ENCODE results near the gene HOXB1.

HOXB1 gene

DNA sequence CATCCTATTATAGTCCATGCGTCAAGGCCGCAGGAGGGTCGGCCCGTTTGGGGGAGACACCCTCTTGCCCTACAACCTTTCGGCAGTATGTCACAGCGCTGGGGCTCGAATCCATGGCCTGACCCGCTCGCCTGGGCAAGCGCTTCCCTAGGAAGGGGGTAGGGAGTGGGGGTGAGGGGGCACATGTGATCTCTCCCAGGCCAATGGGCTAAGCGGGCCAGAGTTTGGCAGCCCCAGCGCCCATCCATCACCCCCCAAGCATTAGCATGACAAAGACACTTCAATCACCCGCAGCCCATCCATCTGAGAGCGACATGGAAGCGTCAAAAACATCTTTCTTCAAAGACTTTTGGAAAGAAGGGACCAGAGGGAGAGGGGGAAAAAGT, at the start of gene HOXB1:
HOXB1 (minus strand) TSS at position 125 of the 386 bp plus-strand sequence; CDS start at position 18, 107 bp downstream.
- no peak for DNase-seq (ENCODE audit: low read depth)

DNA sequence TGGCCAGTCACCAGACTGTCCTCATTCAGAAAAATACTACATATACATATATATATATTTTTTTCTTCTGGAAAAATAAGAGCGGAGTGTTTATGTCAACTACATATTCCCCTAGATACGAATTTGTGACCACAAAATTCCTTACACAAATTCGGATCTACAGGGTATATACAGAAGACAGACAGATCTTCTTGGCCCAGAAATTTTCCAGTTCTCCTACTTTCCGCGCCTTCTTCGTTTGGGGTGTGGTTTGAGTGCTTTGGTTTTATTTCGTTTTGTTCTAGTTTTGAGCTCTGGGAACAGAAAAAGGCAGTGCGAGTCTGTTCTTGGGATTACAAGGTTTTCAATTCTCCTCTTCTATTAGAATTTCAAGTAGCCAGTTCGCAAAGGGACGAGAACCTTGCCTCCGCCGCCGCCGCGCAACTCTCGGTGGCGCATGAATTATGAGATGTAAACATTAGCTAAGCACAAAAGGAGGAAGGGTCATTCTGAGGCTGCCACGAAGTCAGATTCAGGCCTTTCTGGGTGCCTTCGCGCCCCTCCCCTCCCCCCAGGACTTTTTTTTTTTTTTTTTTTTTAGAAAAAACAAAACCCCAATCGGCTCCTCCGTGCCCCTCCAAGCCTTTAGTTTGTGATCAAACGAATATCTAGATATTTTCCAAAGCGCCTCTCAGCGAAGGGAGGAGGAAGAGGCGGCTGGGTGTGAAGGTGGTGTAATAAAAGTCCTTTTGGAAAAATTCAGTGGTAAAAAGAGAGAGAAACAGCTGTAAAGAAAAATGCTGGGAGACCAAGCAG, 49.1 kb upstream of the HOXB1 start:
- DNase-seq (ENCODE audit: low read depth): no peak

DNA sequence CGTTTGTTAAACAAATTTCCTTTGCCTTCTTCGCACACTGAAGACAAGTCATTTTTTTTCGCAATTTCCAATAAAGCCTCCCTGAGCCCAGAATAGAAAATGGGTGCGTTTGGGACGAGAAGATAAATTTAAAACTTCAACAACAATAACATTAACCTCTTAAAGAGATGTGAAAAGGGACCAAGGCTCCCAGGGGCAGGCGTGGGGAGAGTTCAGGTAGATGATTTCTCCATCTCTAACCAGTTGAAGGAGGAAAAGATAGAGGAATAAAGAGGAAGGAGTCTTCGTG, 48.6 kb upstream of the HOXB1 start:
- no peak for DNase-seq (ENCODE audit: low read depth)

DNA sequence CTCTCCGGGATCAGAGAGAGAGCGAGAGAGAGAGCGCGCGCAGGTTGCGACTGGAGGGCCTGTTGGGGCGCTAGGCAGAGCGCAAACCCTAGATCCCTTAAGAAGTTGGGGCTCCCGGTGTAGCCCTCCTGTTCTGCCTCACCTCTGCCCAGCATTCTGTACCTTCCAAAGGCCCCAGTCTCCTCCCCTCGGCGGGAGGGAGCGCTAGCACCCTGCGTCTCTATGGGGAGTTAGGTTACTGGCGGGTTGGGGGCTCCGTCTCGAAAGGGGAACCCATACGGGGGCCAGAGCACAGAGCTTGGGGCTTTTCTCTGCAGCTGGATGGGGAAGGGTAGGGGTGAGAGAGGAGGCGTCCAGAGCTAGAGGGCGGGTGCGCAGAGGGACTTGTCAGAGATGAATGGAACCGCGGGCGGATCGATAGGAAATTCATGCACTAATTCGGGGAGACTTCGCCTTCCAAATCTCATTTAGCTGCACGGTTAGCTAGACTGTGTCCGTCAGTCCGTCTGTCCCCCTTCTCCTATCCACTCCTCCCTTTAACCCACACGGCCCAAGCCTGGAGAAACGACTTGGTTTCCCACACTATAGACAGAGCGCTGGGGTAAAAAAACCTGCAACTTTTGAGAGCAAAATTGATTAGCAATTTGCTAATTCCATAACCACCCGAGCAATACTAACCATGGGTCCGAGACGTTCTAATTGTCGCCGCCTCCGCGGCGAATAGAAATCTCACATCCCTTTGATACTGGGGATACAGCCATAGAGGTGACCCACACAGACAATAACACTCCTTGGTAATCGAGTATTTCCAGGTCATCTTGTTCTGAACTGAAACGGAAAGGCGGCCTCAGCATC, 48.0 kb upstream of the HOXB1 start:
- DNase-seq (ENCODE audit: low read depth): no peak

DNA sequence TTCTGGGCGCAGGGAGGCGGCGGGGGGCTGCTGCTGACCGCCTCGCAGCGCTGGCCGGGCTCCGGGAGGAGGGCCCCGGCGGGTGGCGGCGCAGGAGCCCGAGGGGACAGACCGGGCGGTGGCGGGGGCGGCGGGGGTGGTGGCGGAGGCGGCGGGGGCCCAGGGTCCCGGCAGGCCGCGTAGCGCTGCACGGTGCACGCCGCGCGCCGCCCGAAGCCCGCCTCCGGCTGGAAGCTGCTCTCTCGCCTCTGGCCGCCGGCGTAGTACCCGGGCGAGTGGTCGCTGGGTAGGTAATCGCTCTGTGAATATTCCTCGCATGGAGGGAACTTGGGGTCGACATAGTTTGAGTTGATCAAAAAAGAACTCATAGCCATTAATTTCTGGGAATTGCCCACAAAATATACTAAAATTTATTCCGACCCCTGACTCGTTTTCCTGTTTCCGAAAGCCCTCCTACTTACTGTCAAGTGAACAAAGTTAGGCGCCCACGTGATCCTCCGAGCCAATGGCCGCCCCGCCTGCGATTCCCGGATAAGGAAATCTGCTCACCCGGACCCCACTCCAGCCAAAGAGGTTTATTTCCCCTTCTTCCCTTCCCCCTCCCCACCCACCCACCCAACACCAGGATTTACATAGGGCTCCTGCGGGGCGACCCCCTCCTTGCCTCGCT, 47.3 kb upstream of the HOXB1 start, which contains the start of gene HOXB4:
HOXB4 (minus strand) TSS at position 405 of the 670 bp plus-strand sequence; CDS start at position 374, 31 bp downstream.
- no peak for DNase-seq (ENCODE audit: low read depth)

DNA sequence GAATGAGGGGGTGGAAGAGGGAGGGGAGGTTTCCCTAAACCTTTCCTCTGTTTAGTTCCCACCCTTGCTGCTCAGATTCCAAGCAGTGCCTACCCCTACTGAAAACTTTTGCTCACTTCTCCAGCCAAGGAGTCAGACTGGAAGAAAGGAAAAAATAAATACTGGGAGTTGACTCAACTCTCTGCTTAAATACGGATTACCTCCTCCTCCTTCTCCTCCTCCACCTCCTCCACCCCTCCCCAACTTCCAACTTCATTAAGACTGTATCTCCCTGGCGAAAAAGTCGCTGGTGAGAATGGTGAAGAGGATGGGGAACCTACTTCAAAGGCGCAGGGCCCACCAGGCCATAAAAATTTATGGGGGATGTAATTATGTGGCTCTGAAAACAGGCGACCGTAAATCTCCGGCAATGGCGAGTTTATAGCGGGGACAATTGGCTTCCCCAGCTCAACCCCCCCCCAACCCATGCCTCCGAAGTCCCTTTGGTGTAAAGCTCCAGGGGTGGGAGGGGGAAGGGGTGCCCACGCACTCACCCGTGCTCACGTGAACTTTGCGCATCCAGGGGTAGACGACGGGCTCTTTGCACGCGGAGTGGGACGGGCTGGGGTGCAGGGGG, 46.6 kb upstream of the HOXB1 start:
- DNase-seq (ENCODE audit: low read depth): no peak

DNA sequence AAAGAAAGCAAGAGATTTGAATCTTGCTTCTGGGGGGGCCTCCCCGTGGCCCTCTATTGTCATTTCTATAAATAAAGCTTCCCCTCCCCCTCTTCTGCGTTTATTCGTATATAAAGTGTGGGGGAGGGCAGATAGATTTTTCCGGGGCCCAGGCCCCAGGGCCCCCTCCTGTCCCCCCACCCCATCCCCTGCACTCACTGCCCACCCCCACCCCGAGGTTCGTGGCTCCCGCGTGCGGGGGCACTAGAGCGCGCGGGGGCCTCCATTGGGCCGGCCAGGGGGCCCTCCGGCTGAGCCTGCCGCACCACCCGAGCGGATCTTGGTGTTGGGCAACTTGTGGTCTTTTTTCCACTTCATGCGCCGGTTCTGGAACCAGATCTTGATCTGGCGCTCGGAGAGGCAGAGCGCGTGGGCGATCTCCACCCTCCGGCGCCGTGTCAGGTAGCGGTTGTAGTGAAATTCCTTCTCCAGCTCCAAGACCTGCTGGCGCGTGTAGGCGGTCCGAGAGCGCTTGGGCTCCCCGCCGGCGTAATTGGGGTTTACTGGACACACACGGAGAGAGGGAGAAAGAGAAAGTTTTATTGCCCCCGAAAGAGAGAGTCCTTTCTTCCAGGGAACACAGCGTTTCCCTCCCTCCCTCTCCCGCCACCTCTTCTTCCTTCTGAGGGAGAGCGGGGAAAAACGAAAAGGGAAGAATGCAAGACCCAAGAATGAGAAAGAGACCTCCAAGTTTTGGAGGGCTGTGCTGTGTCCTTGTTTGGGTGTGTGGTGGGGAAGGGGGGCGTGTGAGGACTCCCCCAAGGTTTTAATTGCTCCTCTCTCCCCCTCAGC, 45.9 kb upstream of the HOXB1 start:
- no peak for DNase-seq (ENCODE audit: low read depth)

DNA sequence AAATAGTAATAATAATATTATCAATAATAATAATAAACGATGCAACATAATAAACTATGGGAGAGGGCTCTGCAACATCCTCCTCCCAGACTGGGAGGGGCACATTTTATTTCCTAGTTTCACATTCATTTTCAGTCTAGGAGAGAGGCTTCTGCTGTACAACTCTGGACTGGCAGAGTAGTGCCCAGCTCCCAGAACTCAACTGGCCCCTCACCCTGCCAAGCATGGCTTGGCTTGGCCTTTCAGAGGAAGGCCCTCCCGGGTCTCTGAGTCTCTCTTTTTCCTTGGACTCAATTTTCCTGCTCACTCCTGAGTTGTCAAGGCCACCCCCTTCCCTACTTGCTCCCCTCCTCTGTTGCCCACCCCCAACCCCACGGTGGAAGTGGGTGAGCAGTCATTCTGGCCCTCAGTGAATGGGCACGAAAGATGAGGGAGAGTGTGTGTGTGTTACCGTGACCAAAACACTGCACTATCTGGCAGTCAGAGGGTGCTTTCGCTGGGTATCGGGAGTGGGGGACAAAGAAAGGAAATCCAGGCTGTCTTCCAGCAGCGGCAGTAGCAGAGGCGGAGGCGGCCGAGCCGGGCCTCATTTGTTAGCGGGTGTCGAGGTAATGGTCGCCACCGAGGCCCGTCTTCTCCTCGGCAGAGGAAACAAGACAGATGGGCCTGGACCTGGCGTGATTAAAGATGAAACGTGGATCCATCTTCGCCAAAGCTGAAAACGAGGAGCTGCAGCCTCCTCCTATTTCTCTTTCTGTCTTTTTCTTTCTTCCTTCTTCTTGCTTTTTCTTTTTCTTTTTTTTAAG, 45.1 kb upstream of the HOXB1 start:
- no peak for DNase-seq (ENCODE audit: low read depth)

DNA sequence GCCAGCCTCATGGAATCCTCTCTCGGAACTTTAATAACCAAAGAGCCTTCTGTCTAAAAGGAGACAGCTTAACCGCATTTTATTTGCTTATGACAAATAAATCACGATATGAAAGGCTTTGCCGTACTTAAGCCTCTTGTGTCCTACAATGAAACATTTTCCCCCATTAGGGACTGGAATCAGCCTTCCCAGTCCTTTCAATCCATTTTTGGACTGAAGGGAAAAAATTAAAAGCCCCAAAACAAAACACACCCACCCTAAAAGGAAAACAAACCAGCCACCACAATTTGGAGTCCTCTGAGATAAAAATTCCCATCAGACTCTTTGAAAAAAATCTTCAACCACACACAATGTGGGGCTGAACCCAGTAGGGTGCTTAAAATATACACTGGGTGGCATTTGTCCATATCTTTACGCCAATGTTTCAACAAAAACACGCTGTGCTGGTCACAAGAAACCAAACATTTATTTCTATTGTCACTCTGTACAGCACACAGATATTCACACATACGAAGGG, 44.3 kb upstream of the HOXB1 start:
- no peak for DNase-seq (ENCODE audit: low read depth)

DNA sequence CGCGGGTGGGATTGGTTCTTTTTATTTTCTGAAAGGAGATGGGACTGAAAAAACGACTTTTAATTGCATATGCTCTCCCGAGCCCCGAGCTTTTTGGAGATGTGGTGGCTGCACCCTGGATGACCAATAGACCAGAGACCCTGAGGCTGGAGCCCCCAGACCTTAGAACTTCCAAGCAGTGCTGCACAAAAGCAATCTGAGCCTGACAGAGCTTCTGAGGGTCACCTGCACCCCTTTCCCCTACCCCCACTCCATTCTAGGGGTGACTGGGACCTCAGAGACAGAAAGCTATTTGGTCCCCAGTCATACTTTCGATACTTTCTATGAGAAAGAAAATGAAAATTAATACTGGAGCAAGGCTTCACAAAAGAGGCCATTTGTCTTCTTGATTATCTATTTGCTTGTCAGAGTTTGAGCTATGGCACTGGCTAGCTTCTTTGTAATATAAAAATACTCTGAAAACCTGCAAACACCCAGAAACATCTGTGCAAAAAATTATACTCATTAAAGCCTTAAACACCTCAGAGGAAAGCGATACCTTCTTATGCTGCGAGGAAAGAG, 43.8 kb upstream of the HOXB1 start:
- no peak for DNase-seq (ENCODE audit: low read depth)

DNA sequence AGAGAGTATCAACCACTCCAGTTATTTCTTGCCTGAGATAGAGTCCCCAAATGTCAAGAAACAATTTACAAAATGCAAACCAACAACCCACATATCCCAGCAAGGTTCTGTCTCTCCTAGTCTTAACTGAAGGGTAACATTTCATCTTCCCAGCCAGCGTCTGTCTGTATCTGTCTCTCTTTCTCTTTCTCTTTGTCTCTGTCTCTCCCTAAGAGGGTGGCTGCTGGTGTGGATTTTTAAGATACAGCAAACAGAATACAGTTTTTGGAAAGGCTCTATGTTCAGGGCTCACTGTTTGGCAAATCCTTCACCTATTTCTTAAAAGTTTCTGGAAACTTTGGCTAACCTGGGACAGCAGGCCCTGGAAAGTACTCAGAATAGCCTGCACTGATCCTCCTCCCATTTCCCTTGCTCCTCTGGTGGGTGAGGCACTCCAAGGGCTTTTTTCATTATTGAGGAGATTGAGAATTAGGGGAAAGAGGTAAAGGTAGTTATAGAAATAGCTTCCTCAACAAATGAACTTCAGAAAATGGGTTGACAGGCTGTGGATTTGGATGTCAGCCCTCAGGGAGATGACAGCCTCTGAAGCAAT, 41.1 kb upstream of the HOXB1 start:
- DNase-seq (ENCODE audit: low read depth): no peak

DNA sequence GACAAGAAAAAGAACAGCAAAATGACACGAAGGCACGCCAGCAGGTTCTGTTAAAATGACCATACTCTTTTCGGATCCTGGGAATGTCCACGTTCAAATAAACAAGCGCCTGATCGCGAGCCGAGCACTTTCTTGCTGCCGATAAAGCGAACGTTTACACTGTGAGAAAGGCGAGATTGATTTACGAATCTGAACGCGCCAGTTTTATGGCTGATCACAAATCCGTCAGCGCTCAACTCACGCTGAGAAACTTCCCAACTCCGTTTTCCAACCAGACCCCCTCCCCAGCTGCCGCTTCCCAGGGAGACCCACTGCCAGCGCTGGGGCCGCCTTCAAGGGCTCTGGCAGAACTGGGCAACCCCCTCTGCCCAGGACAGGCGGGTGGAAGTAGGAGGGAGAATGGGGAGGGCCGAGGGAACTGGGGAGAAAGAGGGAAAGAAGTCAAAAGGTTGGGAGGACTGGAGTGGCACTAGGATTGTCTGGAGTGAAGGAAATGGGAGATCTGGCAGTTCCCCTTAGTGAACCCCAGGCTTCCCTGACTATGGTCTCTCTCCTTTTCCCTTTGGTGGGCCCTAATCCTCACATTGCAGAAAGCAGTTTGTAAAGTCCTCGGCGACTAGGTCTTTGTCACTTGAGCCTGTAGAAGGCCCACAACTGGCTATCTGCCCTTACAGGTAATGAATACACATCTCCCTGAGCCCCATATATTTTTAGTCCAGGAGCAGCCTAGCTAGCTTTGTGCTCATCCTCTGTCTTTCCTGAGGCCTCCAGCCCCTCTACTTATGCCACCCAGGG, 40.4 kb upstream of the HOXB1 start:
- no peak for DNase-seq (ENCODE audit: low read depth)

DNA sequence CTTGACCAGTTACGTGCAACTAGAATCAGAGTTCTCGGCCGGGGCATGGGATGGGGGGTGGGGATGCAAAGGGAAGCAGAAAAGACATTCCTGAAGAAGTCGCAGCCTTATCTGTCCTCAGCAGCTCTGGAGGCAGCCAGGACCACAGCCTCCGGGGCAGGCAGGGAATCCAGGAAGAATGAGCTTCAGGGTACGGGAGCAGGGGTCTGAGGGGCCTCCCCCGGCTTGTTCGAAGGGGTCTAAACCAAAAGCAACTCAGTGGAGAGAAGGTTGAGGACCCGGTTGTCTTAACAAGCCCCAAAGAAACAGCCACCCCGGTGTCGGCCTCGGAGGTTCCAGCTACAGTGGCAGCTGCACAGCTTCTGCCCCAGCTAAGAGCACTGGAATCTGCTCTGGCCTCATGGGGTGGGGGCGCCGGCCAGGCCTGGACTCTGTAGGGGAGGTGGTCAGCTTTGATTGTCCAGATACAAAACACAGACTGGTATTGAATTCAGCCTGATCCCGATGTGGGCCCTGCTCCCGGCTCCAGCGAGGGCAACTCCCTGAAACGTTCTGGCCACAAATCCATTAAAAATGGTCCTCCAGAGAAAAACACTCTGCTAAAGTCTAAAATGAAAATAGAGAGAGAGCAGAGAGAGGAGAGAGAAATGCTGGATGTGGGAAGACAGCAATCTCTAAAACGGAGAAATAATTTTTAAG, 39.7 kb upstream of the HOXB1 start:
- DNase-seq (ENCODE audit: low read depth): no peak

DNA sequence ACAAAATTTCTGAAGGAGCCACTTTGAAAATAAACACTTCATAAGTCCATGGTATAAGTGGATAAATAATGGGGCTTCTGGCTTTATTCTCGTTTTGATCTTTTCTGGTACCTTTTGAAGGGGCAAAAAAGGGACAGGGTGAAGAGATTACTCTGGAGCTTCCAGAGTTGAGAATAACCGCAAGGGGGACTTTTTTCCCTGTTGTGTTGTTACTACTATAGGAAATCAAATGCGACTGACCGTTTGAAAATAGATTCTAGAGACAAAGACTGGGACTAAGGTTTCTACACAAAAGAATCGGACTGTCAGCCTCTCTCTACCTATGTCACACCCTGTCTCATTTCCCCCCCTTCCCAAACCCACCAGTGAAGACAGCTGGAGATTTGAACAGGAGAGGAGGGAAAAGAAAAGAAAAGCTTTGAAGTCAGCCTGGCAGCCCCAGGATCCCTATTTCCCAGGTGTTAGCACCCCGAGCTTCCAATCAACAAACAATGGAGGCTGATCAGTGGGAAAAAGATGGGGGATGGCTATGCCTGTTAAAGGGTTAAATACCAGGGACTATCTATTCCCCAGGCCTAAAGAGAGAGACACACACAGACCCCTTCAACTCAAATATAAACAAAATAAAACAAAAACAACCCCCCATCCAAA, 39.0 kb upstream of the HOXB1 start:
- no peak for DNase-seq (ENCODE audit: low read depth)

DNA sequence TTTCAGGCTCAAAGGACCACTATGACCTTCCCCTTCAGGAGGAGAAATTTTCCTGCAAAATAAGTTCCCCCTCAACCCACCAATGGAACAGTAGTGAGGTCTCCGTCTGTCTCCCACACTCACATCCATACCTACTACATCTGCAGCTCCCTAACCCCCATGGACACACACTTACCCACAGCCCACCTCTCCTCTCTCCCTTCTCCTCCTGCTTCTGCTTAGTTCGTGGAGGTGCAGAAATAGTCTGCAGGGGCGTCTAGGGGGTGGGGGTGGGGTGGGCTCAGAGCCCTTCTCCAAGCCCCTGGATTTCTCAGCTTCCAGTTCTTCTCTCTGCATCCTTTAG, 38.4 kb upstream of the HOXB1 start:
- DNase-seq (ENCODE audit: low read depth): no peak

DNA sequence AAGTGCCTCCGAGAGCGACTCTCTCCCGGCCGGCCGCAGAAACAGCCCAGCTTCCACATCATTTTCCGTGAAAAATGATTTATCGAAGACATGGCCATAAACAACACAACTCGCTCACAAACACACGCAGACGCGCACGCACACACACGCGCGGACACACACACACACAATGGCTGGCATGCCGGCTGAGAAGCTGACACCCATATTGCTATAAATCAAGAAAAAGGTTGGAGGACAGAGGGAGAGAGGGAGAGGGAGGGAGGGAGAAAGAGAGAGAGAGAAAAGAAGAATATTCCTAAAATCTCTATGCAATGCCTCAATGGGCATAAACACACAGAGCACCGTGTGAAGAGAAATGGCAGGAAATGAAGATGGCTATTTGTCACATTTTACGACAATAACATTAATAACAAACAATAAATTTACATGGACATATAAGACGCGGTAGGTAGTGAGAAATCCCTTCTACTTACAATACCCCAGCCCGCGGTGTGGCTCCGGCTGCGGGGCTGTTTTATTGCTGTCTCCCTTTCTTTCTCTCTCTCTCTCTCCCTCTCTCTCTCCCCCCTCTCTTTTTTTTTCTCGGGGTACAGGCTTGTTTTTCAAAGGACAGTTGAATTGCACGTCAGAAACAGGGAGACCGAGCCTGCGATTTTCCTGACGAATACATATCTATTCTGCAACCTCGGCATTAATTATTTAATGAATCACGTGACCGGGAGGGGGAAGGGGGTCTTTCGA, 37.9 kb upstream of the HOXB1 start:
- no peak for DNase-seq (ENCODE audit: low read depth)

All from HS-27A (cell line).